Caco-2 (cell line): ENCODE measurements around the gene LRBA. TPM values are rescaled to one million over a fixed set of nuclear protein-coding genes. Genes with fewer than 3 reads are reported as not detected.
"Not testable (repeated sequence)": the region's sequence is repeated elsewhere in the genome, so short reads cannot be mapped to it uniquely, and the experiment has no call there.

Experiments
- BruUV-seq: library from RNA; stranded (reverse); fragments of 400-500 nt; replicated peaks from 2 replicates; lab custom pipeline; 2021; lab: Mats Ljungman, UMichigan
- CTCF ChIA-PET: fragments of 300-600 bp; sonication (Branson Sonifier 250); formaldehyde crosslinking; loops from one replicate; lab custom pipeline; 2022; ENCODE audit warnings: antibody characterized with exemption; lab: Charles Lee
- POLR2A ChIA-PET: fragments of 300-600 bp; sonication (Branson Sonifier 250); formaldehyde crosslinking; loops from one replicate; lab custom pipeline; 2022; ENCODE audit warnings: antibody characterized with exemption; lab: Charles Lee
- DNase-seq, 2 experiments: peaks; one replicate each; pipeline versions ENCODE4 v3.0.0 to v3.0.0-alpha.2; 2020 to 2022
- H3K27me3 ChIP-seq: replicated peaks from 2 replicates; pipeline ENCODE4 v1.6.0; 2011; ENCODE audit warnings: low read length; ENCODE audit not compliant: control insufficient read depth, insufficient read depth
- H3K36me3 ChIP-seq: 2 replicates; pipeline ENCODE4 v1.5.1; 2011; ENCODE audit warnings: low read length; ENCODE audit not compliant: control insufficient read depth, insufficient read depth
- H3K4me1 ChIP-seq: fragments of 250-450 bp; sonication (Bioruptor Pico); 2 replicates; pipeline ENCODE4 v1.5.1; 2020; ENCODE audit warnings: mild to moderate bottlenecking
- H3K4me3 ChIP-seq: 2 replicates; pipeline ENCODE4 v1.5.1; 2011; ENCODE audit warnings: low read depth, mild to moderate bottlenecking, control low read depth, low read length
- H3K9me3 ChIP-seq: fragments of 250-450 bp; sonication (Bioruptor Pico); 2 replicates; pipeline ENCODE4 v1.5.1; 2020; ENCODE audit warnings: mild to moderate bottlenecking, moderate library complexity
- H3K27ac Mint-ChIP-seq: one replicate; pipeline ENCODE4 v1.8.0; 2022; ENCODE audit warnings: mixed read lengths; ENCODE audit not compliant: unreplicated experiment
- H3K27me3 Mint-ChIP-seq: one replicate; pipeline ENCODE4 v1.8.0; 2022; ENCODE audit warnings: mixed read lengths; ENCODE audit not compliant: insufficient read depth, unreplicated experiment
- H3K36me3 Mint-ChIP-seq: one replicate; pipeline ENCODE4 v1.8.0; 2022; ENCODE audit warnings: mild to moderate bottlenecking, mixed read lengths; ENCODE audit not compliant: insufficient read depth, unreplicated experiment
- H3K4me1 Mint-ChIP-seq: one replicate; pipeline ENCODE4 v1.8.0; 2022; ENCODE audit warnings: low read depth, mixed read lengths; ENCODE audit not compliant: unreplicated experiment
- H3K4me3 Mint-ChIP-seq: one replicate; pipeline ENCODE4 v1.8.0; 2022; ENCODE audit warnings: mild to moderate bottlenecking, moderate library complexity, mixed read lengths; ENCODE audit not compliant: unreplicated experiment
- H3K9me3 Mint-ChIP-seq: one replicate; pipeline ENCODE4 v1.8.0; 2022; ENCODE audit warnings: mixed read lengths; ENCODE audit not compliant: unreplicated experiment
- intact Hi-C: fragments of 100-400 bp; cut with micrococcal nuclease; formaldehyde crosslinking; loops from one replicate; pipeline ENCODE4 v1.10.0; 2022; ENCODE audit not compliant: unreplicated experiment
- total RNA-seq: library from RNA; stranded (reverse); gene quantifications from 2 replicates; pipeline ENCODE4 v1.2.3, GENCODE V29; 2022
- TF ChIP-seq, protein P1 (sequence below), 2 experiments: fragments of 200-600 bp in 1 of 2; IDR thresholded peaks; 1 replicate in 1 of 2; 2 replicates in 1 of 2; pipeline versions ENCODE4 v1.5.1 to v1.8.0; 2011 to 2022; ENCODE audit warnings: antibody characterized with exemption in 1 of 2, control low read depth in 1 of 2, inconsistent platforms in 1 of 2, low read depth in 1 of 2, low read length in 1 of 2, mild to moderate bottlenecking in 1 of 2, moderate library complexity in 1 of 2; ENCODE audit not compliant: insufficient read depth in 1 of 2, severe bottlenecking in 1 of 2, unreplicated experiment in 1 of 2

The LRBA gene
- total RNA-seq, 1 experiment from 2014 or later: 53.2 TPM

DNA sequence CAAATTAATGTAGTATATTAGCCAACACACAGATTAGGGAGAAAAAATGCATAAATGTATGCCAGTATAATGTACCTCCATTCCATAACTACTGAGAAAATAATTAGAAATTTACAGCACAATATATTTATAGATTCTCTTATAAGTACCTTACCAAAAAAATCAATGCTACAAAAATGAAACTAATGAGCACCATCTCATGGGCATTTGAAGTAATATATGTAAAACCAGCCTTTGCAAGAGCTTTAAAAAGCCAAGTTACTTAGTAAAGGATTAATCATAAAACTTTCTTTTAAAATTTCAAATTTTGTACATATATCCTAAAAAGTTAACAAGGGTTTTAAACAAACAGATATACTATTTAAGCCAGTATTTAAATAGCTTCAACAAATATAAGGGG, 43.2 kb downstream of the LRBA start:
- ChIA-PET CTCF (no interaction called here), POLR2A (no interaction called here)
- Histone ChIP-seq H3K9me3 (no peaks in the 10 kb centered on the region), H3K4me1 (0 out of 2 replicates have a peak, but pooled peaks cover 9% of the 10 kb centered on the region), H3K27me3 (no peaks in the 10 kb centered on the region), H3K36me3 (no peaks in the 10 kb centered on the region; the same call in 1 of the 2 replicates), H3K4me3 (no peak overlapping the region)
- H3K4me3 Mint-ChIP-seq: no peak overlapping the region
- no peak overlapping the region for H3K27ac Mint-ChIP-seq
- H3K4me1 Mint-ChIP-seq: peaks cover 15% of the 10 kb centered on the region
- no peaks in the 10 kb centered on the region for H3K9me3 Mint-ChIP-seq
- no peaks in the 10 kb centered on the region for H3K36me3 Mint-ChIP-seq
- DNase-seq: no peak
- no TSS peak for BruUV-seq
- H3K27me3 Mint-ChIP-seq: no peaks in the 10 kb centered on the region
- TF ChIP-seq, protein P1, sequence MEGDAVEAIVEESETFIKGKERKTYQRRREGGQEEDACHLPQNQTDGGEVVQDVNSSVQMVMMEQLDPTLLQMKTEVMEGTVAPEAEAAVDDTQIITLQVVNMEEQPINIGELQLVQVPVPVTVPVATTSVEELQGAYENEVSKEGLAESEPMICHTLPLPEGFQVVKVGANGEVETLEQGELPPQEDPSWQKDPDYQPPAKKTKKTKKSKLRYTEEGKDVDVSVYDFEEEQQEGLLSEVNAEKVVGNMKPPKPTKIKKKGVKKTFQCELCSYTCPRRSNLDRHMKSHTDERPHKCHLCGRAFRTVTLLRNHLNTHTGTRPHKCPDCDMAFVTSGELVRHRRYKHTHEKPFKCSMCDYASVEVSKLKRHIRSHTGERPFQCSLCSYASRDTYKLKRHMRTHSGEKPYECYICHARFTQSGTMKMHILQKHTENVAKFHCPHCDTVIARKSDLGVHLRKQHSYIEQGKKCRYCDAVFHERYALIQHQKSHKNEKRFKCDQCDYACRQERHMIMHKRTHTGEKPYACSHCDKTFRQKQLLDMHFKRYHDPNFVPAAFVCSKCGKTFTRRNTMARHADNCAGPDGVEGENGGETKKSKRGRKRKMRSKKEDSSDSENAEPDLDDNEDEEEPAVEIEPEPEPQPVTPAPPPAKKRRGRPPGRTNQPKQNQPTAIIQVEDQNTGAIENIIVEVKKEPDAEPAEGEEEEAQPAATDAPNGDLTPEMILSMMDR (IDR thresholded peaks at IDR 0.05; ENCODE audit: insufficient read depth in 1 of 2, low read depth in 1 of 2, low read length in 1 of 2, severe bottlenecking in 1 of 2, unreplicated experiment in 1 of 2): no peak
- intact Hi-C loops: no loop called here

DNA sequence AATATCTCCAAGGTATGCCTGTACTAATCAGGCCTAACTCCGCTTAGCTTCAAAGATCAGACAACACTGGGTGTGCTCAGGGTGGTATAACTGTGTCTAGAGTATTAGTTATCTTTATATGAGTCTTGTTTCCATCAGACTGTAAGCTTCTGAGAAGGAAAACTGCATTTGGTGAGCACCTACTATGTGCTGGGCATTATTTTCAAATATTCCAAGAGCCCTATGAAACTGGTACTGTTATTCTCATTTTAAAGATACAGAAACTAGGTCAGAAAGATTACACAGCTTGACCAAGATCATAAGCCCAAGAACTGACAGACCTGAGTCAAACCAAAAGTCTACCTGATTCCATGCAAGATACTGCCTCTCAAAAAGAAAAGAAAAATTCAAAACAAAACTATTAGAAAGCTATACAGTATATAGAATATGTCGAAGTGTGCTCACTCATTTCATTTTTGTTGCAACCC, 44.4 kb downstream of the LRBA start:
- no peak for DNase-seq
- TF ChIP-seq, protein P1 (IDR thresholded peaks at IDR 0.05; ENCODE audit: insufficient read depth in 1 of 2, low read depth in 1 of 2, low read length in 1 of 2, severe bottlenecking in 1 of 2, unreplicated experiment in 1 of 2): no peak
- no peaks in the 10 kb centered on the region for H3K36me3 ChIP-seq
- no peaks in the 10 kb centered on the region for H3K9me3 ChIP-seq
- no TSS peak for BruUV-seq
- intact Hi-C loops: no loop called here
- no peak overlapping the region for H3K4me3 Mint-ChIP-seq
- ChIA-PET CTCF (no interaction called here), POLR2A (no interaction called here)
- no peak overlapping the region for H3K4me3 ChIP-seq
- no peaks in the 10 kb centered on the region for H3K27me3 Mint-ChIP-seq
- no peaks in the 10 kb centered on the region for H3K36me3 Mint-ChIP-seq
- no peaks in the 10 kb centered on the region for H3K27me3 ChIP-seq
- H3K4me1 ChIP-seq: 0 out of 2 replicates have a peak, but pooled peaks cover 6% of the 10 kb centered on the region
- no peak overlapping the region for H3K27ac Mint-ChIP-seq
- no peaks in the 10 kb centered on the region for H3K9me3 Mint-ChIP-seq
- peaks cover 8% of the 10 kb centered on the region for H3K4me1 Mint-ChIP-seq

DNA sequence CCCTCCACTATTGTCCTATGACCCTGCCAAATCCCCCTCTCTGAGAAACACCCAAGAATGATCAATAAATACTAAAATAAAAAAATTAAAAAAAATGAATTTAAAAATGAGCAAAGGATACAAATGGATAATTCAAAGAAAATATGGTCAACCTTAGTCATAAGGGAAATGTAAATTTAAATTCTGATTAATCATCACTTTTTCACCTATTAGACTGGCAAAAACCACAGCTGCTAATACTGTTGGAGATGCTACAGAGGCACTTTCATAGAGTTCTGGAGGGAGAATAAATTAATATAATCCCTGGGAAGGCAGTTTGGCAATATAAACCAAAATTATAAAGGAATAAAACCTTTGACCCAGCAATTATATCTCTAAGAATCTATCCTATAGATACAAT, 50.3 kb downstream of the LRBA start:
- Histone ChIP-seq H3K27me3 (no peaks in the 10 kb centered on the region), H3K4me1 (no peaks in the 10 kb centered on the region; the same call in 1 of the 2 replicates), H3K4me3 (no peak overlapping the region), H3K9me3 (no peaks in the 10 kb centered on the region), H3K36me3 (no peaks in the 10 kb centered on the region; the same call in 1 of the 2 replicates)
- H3K27ac Mint-ChIP-seq: no peak overlapping the region
- H3K36me3 Mint-ChIP-seq: no peaks in the 10 kb centered on the region
- no peaks in the 10 kb centered on the region for H3K4me1 Mint-ChIP-seq
- no TSS peak for BruUV-seq
- intact Hi-C loops: no loop called here
- DNase-seq: no peak
- POLR2A ChIA-PET: no interaction called here
- TF ChIP-seq, protein P1 (IDR thresholded peaks at IDR 0.05; ENCODE audit: insufficient read depth in 1 of 2, low read depth in 1 of 2, low read length in 1 of 2, severe bottlenecking in 1 of 2, unreplicated experiment in 1 of 2): no peak
- no peaks in the 10 kb centered on the region for H3K9me3 Mint-ChIP-seq
- CTCF ChIA-PET: no interaction called here
- H3K4me3 Mint-ChIP-seq: no peak overlapping the region
- H3K27me3 Mint-ChIP-seq: no peaks in the 10 kb centered on the region

DNA sequence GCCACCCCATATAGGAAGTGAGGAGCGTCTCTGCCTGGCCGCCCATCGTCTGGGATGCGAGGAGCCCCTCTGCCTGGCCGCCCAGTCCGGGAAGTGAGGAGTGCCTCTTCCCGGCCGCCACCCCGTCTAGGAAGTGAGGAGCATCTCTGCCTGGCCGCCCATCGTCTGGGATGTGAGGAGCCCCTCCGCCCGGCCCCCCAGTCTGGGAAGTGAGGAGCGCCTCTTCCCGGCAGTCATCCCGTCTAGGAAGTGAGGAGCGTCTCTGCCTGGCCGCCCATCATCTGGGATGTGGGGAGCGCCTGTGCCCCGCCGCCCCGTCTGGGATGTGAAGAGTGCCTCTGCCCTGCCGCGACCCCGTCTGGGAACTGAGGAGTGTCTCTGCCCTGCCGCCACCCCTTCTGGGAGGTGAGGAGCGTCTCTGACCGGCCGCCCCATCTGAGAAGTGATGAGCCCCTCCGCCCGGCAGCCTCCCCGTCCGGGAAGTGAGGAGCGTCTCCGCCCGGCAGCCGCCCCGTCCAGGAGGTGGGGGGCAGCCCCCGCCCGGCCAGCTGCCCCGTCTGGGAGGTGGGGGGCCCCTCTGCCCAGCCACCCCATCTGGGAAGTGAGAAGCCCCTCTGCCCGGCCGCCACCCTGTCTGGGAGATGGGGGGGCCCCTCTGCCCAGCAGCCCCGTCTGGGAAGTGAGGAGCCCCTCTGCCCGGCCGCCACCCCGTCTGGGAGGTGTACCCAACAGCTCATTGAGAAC, 51.3 kb downstream of the LRBA start:
- H3K4me1 Mint-ChIP-seq, H3K4me3 Mint-ChIP-seq, intact Hi-C loops, H3K27me3 Mint-ChIP-seq, H3K9me3 Mint-ChIP-seq, H3K4me3 ChIP-seq, H3K27ac Mint-ChIP-seq, H3K27me3 ChIP-seq, H3K9me3 ChIP-seq, H3K36me3 ChIP-seq, POLR2A ChIA-PET, H3K4me1 ChIP-seq, BruUV-seq, CTCF ChIA-PET, DNase-seq, H3K36me3 Mint-ChIP-seq: not testable (repeated sequence)
